Pulmonary artery endothelial cell (primary cell): ENCODE measurements around the gene POU6F1. TPM values are rescaled to one million over a fixed set of nuclear protein-coding genes. Genes with fewer than 3 reads are reported as not detected.

Source experiments
- DNase-seq: peaks from one replicate; pipeline ENCODE4 v3.0.0-alpha.2; 2011; ENCODE audit warnings: low read depth, low spot score
- total RNA-seq: library from RNA; depleted of rRNA; stranded (reverse); fragments of >200 nt; gene quantifications from 2 replicates; pipeline ENCODE4 v1.2.3, GENCODE V29; 2014

Gene POU6F1
- total RNA-seq, 1 donor from 2014 or later, result 1.3 TPM

GRCh38 chr12:51198568-51199365 is 19.1 kb downstream of the POU6F1 start:
- DNase-seq, result no peak

GRCh38 chr12:51197736-51198567 is 19.9 kb downstream of the POU6F1 start:
- no peak for DNase-seq

- no peak for DNase-seq
Observed at GRCh38 chr12:51196547-51196946, 21.3 kb downstream of the POU6F1 start.

GRCh38 chr12:51195841-51196240 is 22.0 kb downstream of the POU6F1 start:
- DNase-seq, result no peak

GRCh38 chr12:51192284-51192671 is 25.6 kb downstream of the POU6F1 start:
- no peak for DNase-seq

GRCh38 chr12:51191516-51192283 is 26.2 kb downstream of the POU6F1 start:
- DNase-seq, result no peak

GRCh38 chr12:51190820-51191219 is 27.0 kb downstream of the POU6F1 start:
- no peak for DNase-seq

GRCh38 chr12:51189790-51190355 is 28.0 kb downstream of the POU6F1 start:
- no peak for DNase-seq

GRCh38 chr12:51188359-51189051 is 29.4 kb downstream of the POU6F1 start:
- no peak for DNase-seq

- no peak for DNase-seq
Observed at GRCh38 chr12:51187370-51187987, 30.4 kb downstream of the POU6F1 start.

GRCh38 chr12:51186465-51187085 is 31.3 kb downstream of the POU6F1 start:
- no peak for DNase-seq

GRCh38 chr12:51185171-51185717 is 32.6 kb downstream of the POU6F1 start:
- no peak for DNase-seq

- DNase-seq, result no peak
Observed at GRCh38 chr12:51183816-51184215, 34.0 kb downstream of the POU6F1 start.

- no peak for DNase-seq
Observed at GRCh38 chr12:51183349-51183748, 34.5 kb downstream of the POU6F1 start.

- DNase-seq, result no peak
Observed at GRCh38 chr12:51181558-51181957, 36.3 kb downstream of the POU6F1 start.

- no peak for DNase-seq
Observed at GRCh38 chr12:51177897-51178296, 40.0 kb downstream of the POU6F1 start.

- DNase-seq, result no peak
Observed at GRCh38 chr12:51174501-51174900, 43.4 kb downstream of the POU6F1 start.

GRCh38 chr12:51172515-51173431 is 45.1 kb downstream of the POU6F1 start, which contains the start of gene TFCP2:
Gene TFCP2, minus strand, starts transcription at chr12:51173135. Its CDS starts 713 bp downstream, at chr12:51172422.
- peak; percentile 94 for DNase-seq
